T1000 (cell line): Measurements from ENCODE around the gene ESCO1.
"Not testable (repeated sequence)": the region's sequence is repeated elsewhere in the genome, so short reads cannot be mapped to it uniquely, and the experiment has no call there.

Source experiments
- DNase-seq: peaks from one replicate; lab custom pipeline; 2025; ENCODE audit warnings: mixed read lengths; lab: John Stamatoyannopoulos, UW

ESCO1 gene

GRCh38 chr18:21600526-21601410 lies at the start of gene ESCO1:
Gene ESCO1 (minus strand): TSS chr18:21600704. CDS start chr18:21574843, 25,861 bp downstream.
- peak; percentile 97 for DNase-seq

GRCh38 chr18:21640375-21640774 lies 39.9 kb upstream of the ESCO1 start:
- DNase-seq, result not testable (repeated sequence)

GRCh38 chr18:21638822-21639221 lies 38.3 kb upstream of the ESCO1 start:
- DNase-seq, result no peak

- no peak for DNase-seq
Measured at GRCh38 chr18:21636769-21637168, 36.3 kb upstream of the ESCO1 start.

- no peak for DNase-seq
Measured at GRCh38 chr18:21634588-21635199, 34.2 kb upstream of the ESCO1 start.

GRCh38 chr18:21632393-21632792 lies 31.9 kb upstream of the ESCO1 start:
- DNase-seq, result no peak

- DNase-seq, result no peak
Measured at GRCh38 chr18:21629089-21629832, 28.8 kb upstream of the ESCO1 start.

GRCh38 chr18:21621640-21622039 lies 21.1 kb upstream of the ESCO1 start:
- DNase-seq, result not testable (repeated sequence)

GRCh38 chr18:21612125-21613039 lies 11.9 kb upstream of the ESCO1 start, which contains the start of gene SNRPD1:
Gene SNRPD1 (plus strand): TSS chr18:21612314. CDS start chr18:21612430, 116 bp downstream.
- DNase-seq, result peak; percentile 87

- not testable (repeated sequence) for DNase-seq
Measured at GRCh38 chr18:21611401-21612124, 11.1 kb upstream of the ESCO1 start.

- DNase-seq, result no peak
Measured at GRCh38 chr18:21605213-21605612, 4.7 kb upstream of the ESCO1 start.

- no peak for DNase-seq
Measured at GRCh38 chr18:21604671-21605070, 4.2 kb upstream of the ESCO1 start.

- DNase-seq, result no peak
Measured at GRCh38 chr18:21602299-21602587, 1.7 kb upstream of the ESCO1 start.

GRCh38 chr18:21599585-21600525 lies 649 bp downstream of the ESCO1 start:
- no peak for DNase-seq

- no peak for DNase-seq
Measured at GRCh38 chr18:21598726-21599584, 1.5 kb downstream of the ESCO1 start.

- no peak for DNase-seq
Measured at GRCh38 chr18:21597620-21598019, 2.9 kb downstream of the ESCO1 start.

GRCh38 chr18:21593540-21594257 lies 6.8 kb downstream of the ESCO1 start:
- no peak for DNase-seq

- DNase-seq, result not testable (repeated sequence)
Measured at GRCh38 chr18:21592361-21592760, 8.1 kb downstream of the ESCO1 start.
